Measurements from ENCODE around the gene DHCR24. TPM values are rescaled to one million over a fixed set of nuclear protein-coding genes. Genes with fewer than 3 reads are reported as not detected.

The DHCR24 gene
- total RNA-seq, 2 donors from 2014 or later: 28.4 to 94.6 TPM

DNA sequence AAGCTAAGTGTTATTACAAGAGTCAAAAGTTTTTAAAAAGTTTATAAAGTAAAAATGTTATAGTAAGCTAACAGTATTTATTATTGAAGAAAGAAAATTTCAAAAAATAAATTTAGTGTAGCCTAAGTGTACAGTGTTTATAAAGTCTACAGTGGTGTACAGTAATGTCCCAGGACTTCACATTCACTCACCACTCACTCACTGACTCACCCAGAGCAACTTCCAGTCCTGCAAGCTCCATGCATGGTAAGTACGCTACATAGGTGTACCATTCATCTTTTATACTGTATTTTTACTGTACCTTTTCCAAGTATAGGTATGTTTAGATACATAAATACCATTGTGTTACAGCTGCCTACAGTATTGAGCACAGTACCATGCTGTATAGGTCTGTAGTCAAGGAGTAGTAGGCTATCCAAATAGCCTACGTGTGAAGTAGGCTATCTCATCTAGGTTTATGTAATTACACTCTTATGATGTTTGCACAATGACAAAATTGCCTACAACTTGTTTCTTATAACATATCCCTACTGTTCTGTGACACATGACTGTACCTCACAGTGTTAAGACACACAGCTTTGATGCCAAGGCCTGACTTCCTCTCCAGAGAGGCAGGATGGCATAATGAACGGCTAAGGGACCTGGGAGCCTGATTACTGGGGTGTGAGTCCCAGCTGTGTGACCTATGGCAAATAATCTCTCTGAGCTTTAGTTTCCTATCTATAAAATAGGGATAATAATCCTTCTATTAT is 12.7 kb downstream of the DHCR24 start:
- ATAC-seq (no peak), DNase-seq (ENCODE audit: low spot score in 2 of 2) (no peak)
- no peak overlapping the region for H3K27ac Mint-ChIP-seq
- H3K9me3 Mint-ChIP-seq: no peaks in the 10 kb centered on the region
- peaks cover 21 to 45% of the 10 kb centered on the region in 2 donors for H3K36me3 Mint-ChIP-seq

- DNase-seq (ENCODE audit: low spot score in 2 of 2) (no peak), ATAC-seq (no peak)
- H3K9me3 Mint-ChIP-seq: no peaks in the 10 kb centered on the region
- peaks cover 19 to 31% of the 10 kb centered on the region in 2 donors for H3K36me3 Mint-ChIP-seq
- no peak overlapping the region for H3K27ac Mint-ChIP-seq
Measured at GRCh38 chr1:54872036-54872331, 15.0 kb downstream of the DHCR24 start.

DNA sequence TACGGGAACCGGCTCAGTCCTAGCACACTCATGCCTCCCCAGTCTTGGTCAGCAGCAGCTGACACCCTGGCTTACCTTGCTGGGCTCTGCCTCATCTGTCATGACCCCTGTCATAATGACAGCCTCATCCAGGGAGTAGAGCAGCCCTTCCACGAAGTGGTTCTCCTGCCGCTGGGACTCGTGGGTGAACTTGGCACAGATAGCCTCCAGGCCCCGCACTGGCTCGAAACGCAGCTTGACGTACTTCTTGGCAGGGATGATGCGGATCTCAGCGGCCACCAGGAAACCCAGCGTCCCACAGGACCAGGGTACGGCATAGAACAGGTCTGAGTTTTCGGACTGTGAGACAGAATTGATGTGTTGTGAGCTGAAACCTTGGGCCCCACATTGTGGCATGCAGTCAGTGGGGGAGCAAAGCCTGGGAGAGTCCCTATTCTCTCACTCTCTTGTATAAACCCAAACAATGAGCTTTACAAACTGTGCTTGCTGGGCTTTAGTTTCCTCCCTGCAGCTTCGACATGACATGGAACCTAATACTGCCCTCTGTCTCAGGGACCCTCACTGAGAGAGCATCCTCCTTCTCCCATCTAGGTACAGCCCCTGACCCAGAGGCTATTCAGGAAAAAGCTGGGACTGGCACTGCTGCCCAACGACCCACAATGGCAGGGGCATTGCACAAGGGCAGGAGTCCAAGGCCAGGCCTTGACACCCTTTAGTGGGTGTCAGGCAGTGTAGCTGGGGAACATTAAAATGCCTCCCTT is 15.5 kb downstream of the DHCR24 start:
- Mint-ChIP-seq H3K27ac (no peak overlapping the region), H3K9me3 (no peaks in the 10 kb centered on the region), H3K36me3 (peaks cover 14 to 25% of the 10 kb centered on the region in 2 donors)
- DNase-seq (ENCODE audit: low spot score in 2 of 2) (no peak), ATAC-seq (no peak)

- no peak overlapping the region for H3K27ac Mint-ChIP-seq
- no peaks in the 10 kb centered on the region for H3K9me3 Mint-ChIP-seq
- ATAC-seq (no peak), DNase-seq (ENCODE audit: low spot score in 2 of 2) (no peak)
- peaks cover 14 to 24% of the 10 kb centered on the region in 2 donors for H3K36me3 Mint-ChIP-seq
Measured at GRCh38 chr1:54870869-54871268, 16.1 kb downstream of the DHCR24 start.

DNA sequence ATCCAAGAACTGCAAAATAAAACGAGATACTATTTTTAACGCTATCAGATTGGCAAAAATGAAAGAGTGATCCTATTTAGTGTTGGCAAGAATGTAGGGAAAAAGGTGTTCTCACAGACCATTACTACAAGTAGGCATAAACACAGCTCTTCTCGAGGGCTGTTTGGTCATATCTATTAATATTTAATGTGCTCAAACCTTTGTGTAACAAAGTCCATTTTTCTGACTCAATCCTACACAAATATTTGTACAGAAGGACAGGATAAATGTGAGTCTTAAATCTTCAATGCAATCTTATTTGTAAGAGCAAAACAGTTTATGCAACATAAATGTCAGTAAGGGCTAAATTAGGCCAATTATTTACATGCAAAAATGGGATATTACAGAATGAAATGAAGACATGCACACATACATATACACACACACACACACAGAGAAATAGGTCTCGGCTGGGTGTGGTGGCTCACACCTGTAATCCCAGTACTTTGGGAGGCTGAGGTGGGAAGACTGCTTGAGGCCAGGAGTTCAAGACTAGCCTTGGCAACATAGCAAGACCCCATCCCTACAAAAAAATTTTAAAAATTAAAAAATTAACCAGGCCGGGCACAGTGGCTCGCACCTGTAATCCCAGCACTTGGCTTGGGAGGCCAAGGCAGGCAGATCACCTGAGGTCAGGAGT is 17.7 kb downstream of the DHCR24 start:
- H3K9me3 Mint-ChIP-seq: no peaks in the 10 kb centered on the region
- DNase-seq (ENCODE audit: low spot score in 2 of 2) (no peak), ATAC-seq (no peak)
- H3K27ac Mint-ChIP-seq: no peak overlapping the region
- H3K36me3 Mint-ChIP-seq: peaks cover 11 to 25% of the 10 kb centered on the region in 2 donors

GRCh38 chr1:54867717-54868057 is 19.3 kb downstream of the DHCR24 start:
- peaks cover 7 to 27% of the 10 kb centered on the region in 2 donors for H3K36me3 Mint-ChIP-seq
- DNase-seq (ENCODE audit: low spot score in 2 of 2): no peak
- no peak for ATAC-seq
- no peaks in the 10 kb centered on the region for H3K9me3 Mint-ChIP-seq
- no peak overlapping the region for H3K27ac Mint-ChIP-seq

DNA sequence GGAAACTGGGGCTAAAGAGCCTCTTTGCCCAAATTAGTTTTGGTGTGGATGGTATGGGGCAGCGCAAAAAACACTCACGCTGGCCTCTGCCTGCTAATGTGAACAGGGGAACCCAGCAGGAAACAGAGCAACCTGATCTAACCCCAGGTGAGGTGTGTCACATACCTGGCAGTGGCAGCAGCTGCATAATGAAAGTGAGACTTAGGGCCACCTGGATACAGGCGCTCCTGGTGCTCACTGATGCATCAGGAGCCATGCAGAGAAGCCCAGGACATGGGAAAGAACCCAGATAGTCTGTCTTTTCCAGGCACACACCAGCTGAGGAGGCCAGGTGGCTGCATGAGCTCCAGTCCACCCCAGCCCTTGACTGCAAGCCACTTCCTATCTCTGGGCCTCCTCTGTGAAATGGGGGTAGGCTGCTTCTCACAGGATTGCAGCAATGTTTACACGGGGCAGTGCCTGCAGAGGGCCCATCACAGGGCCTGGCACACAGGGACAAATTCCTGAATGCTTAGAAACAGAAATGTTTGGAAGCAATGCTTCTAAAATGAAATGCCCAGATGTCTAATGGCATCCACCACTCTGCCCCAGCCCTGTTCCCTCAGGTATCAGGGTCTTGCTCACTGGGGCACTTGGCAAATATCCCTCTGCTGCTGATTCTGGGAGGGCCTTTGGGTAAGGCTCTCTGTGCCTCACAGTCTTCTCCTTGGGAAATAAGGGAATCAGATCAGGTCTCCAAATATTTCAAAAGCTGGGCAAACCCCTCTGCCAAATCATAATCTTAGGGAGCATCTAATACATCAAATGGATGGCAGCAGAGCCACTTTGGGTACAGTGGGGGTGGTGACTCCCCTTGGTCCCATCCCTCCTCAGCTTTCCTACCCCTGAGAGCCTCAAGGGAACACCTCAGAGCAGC is 19.9 kb downstream of the DHCR24 start:
- H3K9me3 Mint-ChIP-seq: no peaks in the 10 kb centered on the region
- no peak for DNase-seq (ENCODE audit: low spot score in 2 of 2)
- H3K36me3 Mint-ChIP-seq: peaks cover 5 to 27% of the 10 kb centered on the region in 2 donors
- H3K27ac Mint-ChIP-seq: no peak overlapping the region
- no peak for ATAC-seq

DNA sequence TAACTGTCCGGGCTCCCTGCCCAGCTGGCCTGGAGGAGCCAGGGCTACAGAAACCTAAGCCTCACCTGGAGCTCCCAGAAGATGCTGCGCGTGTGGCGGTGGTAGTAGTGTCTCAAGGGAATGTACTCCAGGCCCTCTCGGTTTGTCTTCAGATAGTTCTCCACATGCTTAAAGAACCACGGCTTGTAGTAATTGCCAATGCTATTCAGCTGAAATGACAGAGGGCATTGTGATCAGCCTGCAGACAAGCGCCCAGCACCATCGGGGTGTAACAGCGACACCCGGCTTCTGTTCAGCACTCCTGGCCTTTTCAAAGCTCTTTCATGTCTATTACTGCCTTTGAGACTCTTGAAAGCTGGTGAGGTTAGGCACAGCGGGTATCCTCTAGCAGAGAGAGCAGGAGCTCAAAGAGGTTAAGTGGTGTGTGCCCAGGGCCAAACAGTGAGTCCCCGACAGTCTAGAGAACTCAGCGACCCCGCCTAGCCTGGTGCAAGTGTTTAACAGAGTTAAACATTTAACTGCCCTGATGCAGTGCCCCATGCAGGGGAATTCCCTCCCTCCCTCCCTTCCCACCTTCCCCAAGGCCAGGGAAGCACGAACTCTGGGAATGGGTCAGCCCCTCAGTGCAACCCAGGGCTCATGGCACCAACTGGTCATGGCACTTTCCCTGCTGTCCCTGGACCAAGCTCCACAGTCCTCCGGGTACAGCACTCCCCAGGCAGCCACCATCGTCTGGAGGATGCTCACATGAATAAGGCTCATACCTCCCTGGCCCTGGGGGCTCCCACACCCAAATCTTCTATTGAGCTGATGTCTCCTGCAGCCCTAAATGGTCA is 21.5 kb downstream of the DHCR24 start:
- H3K36me3 Mint-ChIP-seq: peaks cover 5 to 31% of the 10 kb centered on the region in 2 donors
- H3K27ac Mint-ChIP-seq: peak overlapping the region in 1 of 2 donors; percentile 73
- ATAC-seq (no peak), DNase-seq (ENCODE audit: low spot score in 2 of 2) (no peak)
- no peaks in the 10 kb centered on the region for H3K9me3 Mint-ChIP-seq

GRCh38 chr1:54864460-54865208 is 22.4 kb downstream of the DHCR24 start:
- ATAC-seq (no peak), DNase-seq (ENCODE audit: low spot score in 2 of 2) (no peak)
- Mint-ChIP-seq H3K27ac (peak overlapping the region; percentile 8 to 73), H3K36me3 (peaks cover 5 to 36% of the 10 kb centered on the region in 2 donors), H3K9me3 (no peaks in the 10 kb centered on the region)

DNA sequence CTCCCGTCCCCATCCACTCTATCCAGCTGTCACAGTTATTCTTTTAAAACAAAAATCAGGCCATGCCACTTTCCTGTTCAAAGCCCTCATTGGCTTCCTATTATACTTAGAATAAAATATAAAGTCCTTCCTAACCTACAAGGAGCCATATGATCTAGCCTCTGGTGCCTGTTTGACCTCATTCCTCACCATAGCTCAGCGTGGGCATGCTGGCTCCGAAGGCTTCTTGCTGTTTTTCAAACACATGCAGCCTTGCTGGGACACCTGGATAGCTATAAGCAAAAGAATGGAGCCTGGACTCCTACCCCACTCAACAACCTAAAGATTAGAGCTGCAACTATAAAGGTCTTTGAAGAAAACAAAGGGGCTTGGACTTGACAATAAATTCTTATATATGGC is 23.7 kb downstream of the DHCR24 start:
- no peak overlapping the region for H3K27ac Mint-ChIP-seq
- H3K9me3 Mint-ChIP-seq: no peaks in the 10 kb centered on the region
- ATAC-seq (no peak), DNase-seq (ENCODE audit: low spot score in 2 of 2) (no peak)
- peaks cover 5 to 36% of the 10 kb centered on the region in 2 donors for H3K36me3 Mint-ChIP-seq

- DNase-seq (ENCODE audit: low spot score in 2 of 2) (no peak), ATAC-seq (no peak)
- Mint-ChIP-seq H3K9me3 (no peaks in the 10 kb centered on the region), H3K27ac (peak overlapping the region; percentile 28 to 69), H3K36me3 (peaks cover 5 to 36% of the 10 kb centered on the region in 2 donors)
Measured at GRCh38 chr1:54861070-54861761, 25.8 kb downstream of the DHCR24 start.

DNA sequence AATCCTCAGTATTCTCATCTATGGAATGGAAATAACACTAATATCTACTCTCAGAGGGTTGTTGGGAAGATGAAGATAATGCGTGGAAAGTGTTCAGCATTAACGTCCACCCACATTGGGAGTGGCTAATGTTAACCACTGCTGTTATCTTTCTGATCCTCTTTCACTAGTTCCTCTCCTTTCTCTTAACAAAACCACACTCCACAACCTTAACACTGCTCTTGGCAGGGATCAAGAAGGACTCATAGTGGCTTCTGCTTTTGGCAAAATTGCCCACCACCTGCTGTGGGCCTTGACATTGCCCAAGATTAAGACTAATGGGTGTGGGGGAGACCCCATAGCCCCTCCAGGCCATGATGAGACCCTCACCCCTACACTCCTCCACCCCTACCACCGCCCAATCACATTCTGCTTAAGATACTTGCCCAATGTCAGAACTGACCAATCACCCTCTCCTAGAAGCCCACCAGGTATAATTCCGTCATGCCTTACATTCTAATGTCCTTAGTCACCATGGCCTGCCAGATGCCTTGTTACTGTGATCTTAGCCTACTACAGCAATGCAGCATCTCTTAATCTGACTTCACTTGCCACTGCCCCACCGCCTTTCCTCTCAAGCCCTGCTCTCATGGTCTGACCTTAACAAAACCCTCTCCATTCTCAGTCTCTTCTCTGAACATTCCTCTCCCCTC is 27.1 kb downstream of the DHCR24 start:
- Mint-ChIP-seq H3K27ac (peak overlapping the region in 1 of 2 donors; percentile 29), H3K9me3 (no peaks in the 10 kb centered on the region), H3K36me3 (peaks cover under 1 to 33% of the 10 kb centered on the region in 2 donors)
- DNase-seq (ENCODE audit: low spot score in 2 of 2): no peak
- no peak for ATAC-seq

- DNase-seq (ENCODE audit: low spot score in 2 of 2) (no peak), ATAC-seq (no peak)
- Mint-ChIP-seq H3K27ac (no peak overlapping the region), H3K9me3 (no peaks in the 10 kb centered on the region), H3K36me3 (peaks cover 4 to 27% of the 10 kb centered on the region in 2 donors)
Measured at GRCh38 chr1:54857746-54858561, 29.0 kb downstream of the DHCR24 start.

All from activated naive CD4-positive, alpha-beta T cell treated with anti-CD3 and anti-CD28 coated beads, Interleukin-2, amount 50 U/mL, for 72 hours (primary cell).